SK-N-SH (cell line): ENCODE data around the gene PLXNA4. TPM values are rescaled to one million over a fixed set of nuclear protein-coding genes. Genes with fewer than 3 reads are reported as not detected.

Source experiments
- CTCF ChIA-PET: fragments of 300-600, 350-600 bp; formaldehyde crosslinking; extraction: SDS; loops from one replicate; lab custom pipeline; 2021; lab: Yijun Ruan, JAX
- POLR2A ChIA-PET: fragments of 350-600 bp; sonication (Branson Sonifier 250); formaldehyde crosslinking; extraction: SDS; loops from one replicate; lab custom pipeline; 2020; ENCODE audit warnings: antibody characterized with exemption, inconsistent platforms; lab: Yijun Ruan, JAX
- DNase-seq: peaks from one replicate; pipeline ENCODE4 v3.0.0; 2012
- H2AFZ ChIP-seq: fragments of 200-600 bp; sonication (generic); 2 replicates; pipeline ENCODE4 v1.8.1; 2016; ENCODE audit warnings: antibody characterized with exemption, mild to moderate bottlenecking, low read depth
- H3F3A ChIP-seq: fragments of 200-600 bp; sonication (generic); replicated peaks from 2 replicates; pipeline ENCODE3; 2016; ENCODE audit warnings: antibody characterized with exemption, mild to moderate bottlenecking; ENCODE audit not compliant: insufficient read depth
- H3K27ac ChIP-seq, 2 experiments: fragments of 200-500 bp in 1 of 2; fragments of 200-600 bp in 1 of 2; sonication (Bioruptor generic) in 1 of 2; sonication (generic), shearing (Covaris generic) in 1 of 2; 2 replicates each; pipeline versions ENCODE4 v1.5.1 to v1.6.1; 2014 to 2016; ENCODE audit warnings: low read depth in 2 of 2, inconsistent platforms in 1 of 2, low read length in 1 of 2, mild to moderate bottlenecking in 1 of 2, mixed read lengths in 1 of 2
- H3K27me3 ChIP-seq: fragments of 200-600 bp; sonication (generic), shearing (Covaris generic); 2 replicates; pipeline ENCODE4 v1.6.1; 2016; ENCODE audit warnings: mixed run types; ENCODE audit not compliant: insufficient read depth
- H3K36me3 ChIP-seq, 2 experiments: fragments of 200-500 bp in 1 of 2; fragments of 200-600 bp in 1 of 2; sonication (Bioruptor generic) in 1 of 2; sonication (generic) in 1 of 2; replicated peaks in 1 of 2; 2 replicates each; pipeline versions ENCODE3 to v1.5.1; 2014 to 2016; ENCODE audit warnings: low read length in 1 of 2, mild to moderate bottlenecking in 1 of 2; ENCODE audit not compliant: insufficient read depth in 2 of 2, control insufficient read depth in 1 of 2
- H3K4me1 ChIP-seq, 2 experiments: fragments of 200-500 bp in 1 of 2; fragments of 200-600 bp in 1 of 2; sonication (Bioruptor generic) in 1 of 2; sonication (generic), shearing (Covaris generic) in 1 of 2; 2 replicates each; pipeline versions ENCODE4 v1.5.1 to v1.6.1; 2014 to 2016; ENCODE audit warnings: low read depth in 1 of 2, low read length in 1 of 2, mixed run types in 1 of 2; ENCODE audit not compliant: insufficient read depth in 2 of 2, control insufficient read depth in 1 of 2
- H3K4me2 ChIP-seq: fragments of 200-600 bp; sonication (generic), shearing (Covaris generic); 2 replicates; pipeline ENCODE4 v1.6.1; 2017; ENCODE audit warnings: mixed run types
- H3K4me3 ChIP-seq, 2 experiments: fragments of 200-500 bp in 1 of 2; fragments of 200-600 bp in 1 of 2; sonication (Bioruptor generic) in 1 of 2; sonication (generic), shearing (Covaris generic) in 1 of 2; 2 replicates each; pipeline versions ENCODE4 v1.5.1 to v1.8.1; 2014 to 2016; ENCODE audit warnings: low read depth in 2 of 2, inconsistent platforms in 1 of 2, low read length in 1 of 2, mild to moderate bottlenecking in 1 of 2, mixed read lengths in 1 of 2, moderate library complexity in 1 of 2
- H3K79me2 ChIP-seq: fragments of 200-600 bp; sonication (generic); 2 replicates; pipeline ENCODE4 v1.8.1; 2017; ENCODE audit warnings: mild to moderate bottlenecking; ENCODE audit not compliant: insufficient read depth
- H3K9ac ChIP-seq: fragments of 200-600 bp; sonication (generic); 2 replicates; pipeline ENCODE4 v1.6.1; 2017; ENCODE audit warnings: mixed run types
- H3K9me2 ChIP-seq: fragments of 200-600 bp; sonication (generic); 2 replicates; pipeline ENCODE4 v1.6.1; 2017; ENCODE audit warnings: mixed run types
- H3K9me3 ChIP-seq: fragments of 200-600 bp; sonication (generic); 2 replicates; pipeline ENCODE4 v1.6.1; 2017; ENCODE audit warnings: mixed run types, mild to moderate bottlenecking, moderate library complexity
- H4K20me1 ChIP-seq: fragments of 200-600 bp; sonication (generic); 2 replicates; pipeline ENCODE4 v1.6.1; 2017; ENCODE audit warnings: mild to moderate bottlenecking, mixed run types; ENCODE audit not compliant: insufficient read depth
- CHD2 ChIP-seq: fragments of 150-350 bp; IDR thresholded peaks from 2 replicates; pipeline ENCODE4 v1.6.1; 2018; ENCODE audit warnings: low read length; ENCODE audit not compliant: partially characterized antibody
- ELF1 ChIP-seq: IDR thresholded peaks from 2 replicates; pipeline ENCODE4 v1.4.0; 2012
- FOXJ3 ChIP-seq: sonication (generic); formaldehyde crosslinking; IDR thresholded peaks from 2 replicates; pipeline ENCODE4 v1.5.1; 2020; ENCODE audit warnings: mild to moderate bottlenecking, missing genetic modification reagents
- GABPA ChIP-seq: IDR thresholded peaks from 2 replicates; pipeline ENCODE4 v1.4.0; 2012; ENCODE audit warnings: low read depth, mild to moderate bottlenecking
- GATA2 ChIP-seq: sonication (generic); formaldehyde crosslinking; IDR thresholded peaks from 2 replicates; pipeline ENCODE4 v1.5.0; 2020; ENCODE audit warnings: mild to moderate bottlenecking, missing genetic modification reagents
- JUND ChIP-seq: IDR thresholded peaks from 2 replicates; pipeline ENCODE4 v1.4.0; 2012
- MEF2A ChIP-seq: IDR thresholded peaks from 2 replicates; pipeline ENCODE4 v1.4.0; 2012; ENCODE audit warnings: low read depth, borderline replicate concordance
- MXI1 ChIP-seq: IDR thresholded peaks from 2 replicates; pipeline ENCODE4 v1.6.1; 2012; ENCODE audit warnings: mild to moderate bottlenecking, low read depth, low read length, improper control_type of control experiment
- NFIC ChIP-seq: IDR thresholded peaks from 2 replicates; pipeline ENCODE4 v1.4.0; 2012; ENCODE audit warnings: borderline replicate concordance
- NRF1 ChIP-seq: IDR thresholded peaks from 2 replicates; pipeline ENCODE4 v1.6.1; 2012; ENCODE audit warnings: low read depth, mild to moderate bottlenecking, low read length
- POLR2AphosphoS5 ChIP-seq: IDR thresholded peaks from 2 replicates; pipeline ENCODE4 v1.6.1; 2012; ENCODE audit warnings: low read depth, low read length
- RAD21 ChIP-seq: IDR thresholded peaks from 2 replicates; pipeline ENCODE4 v1.6.1; 2012; ENCODE audit warnings: mild to moderate bottlenecking, low read length
- RCOR1 ChIP-seq: fragments of 150-350 bp; IDR thresholded peaks from 2 replicates; pipeline ENCODE4 v1.6.1; 2017; ENCODE audit warnings: antibody characterized with exemption, low read length
- SIN3A ChIP-seq: IDR thresholded peaks from 2 replicates; pipeline ENCODE4 v1.6.1; 2012; ENCODE audit warnings: low read depth, mild to moderate bottlenecking, low read length, moderate library complexity, borderline replicate concordance
- TAF1 ChIP-seq: IDR thresholded peaks from 2 replicates; pipeline ENCODE4 v1.6.1; 2012; ENCODE audit warnings: low read depth, mild to moderate bottlenecking, low read length, moderate library complexity, borderline replicate concordance
- TCF12 ChIP-seq: IDR thresholded peaks from 2 replicates; pipeline ENCODE4 v1.4.0; 2012
- TEAD4 ChIP-seq: IDR thresholded peaks from 2 replicates; pipeline ENCODE4 v1.4.0; 2012; ENCODE audit warnings: mild to moderate bottlenecking, borderline replicate concordance; ENCODE audit not compliant: insufficient read depth
- YY1 ChIP-seq: IDR thresholded peaks from 2 replicates; pipeline ENCODE4 v1.4.0; 2012; ENCODE audit warnings: low read depth, mild to moderate bottlenecking
- WGBS: methylation state at CpG from one replicate; pipeline ENCODE4 v1.1.6; 2017; ENCODE audit warnings: low lambda C conversion rate; 5-methylcytosine and 5-hydroxymethylcytosine counted together
- polyA plus RNA-seq, 3 experiments: library from polyadenylated mRNA; depleted of rRNA; stranded (reverse); fragments of >200 nt; gene quantifications; 2 replicates each; pipeline ENCODE4 v1.2.3, GENCODE V29; 2012
- TF ChIP-seq, protein P1 (sequence below): IDR thresholded peaks from 2 replicates; pipeline ENCODE4 v1.6.1; 2012; ENCODE audit warnings: mild to moderate bottlenecking, low read depth, low read length, moderate library complexity
- TF ChIP-seq, protein P2 (sequence below): fragments of 150-350 bp; IDR thresholded peaks from 2 replicates; pipeline ENCODE4 v1.6.1; 2016; ENCODE audit warnings: mild to moderate bottlenecking, low read depth, low read length
- TF ChIP-seq, protein P3 (sequence below): fragments of 150-350 bp; IDR thresholded peaks from 2 replicates; pipeline ENCODE4 v1.6.1; 2017; ENCODE audit warnings: antibody characterized with exemption, low read length, low read depth, borderline replicate concordance
- TF ChIP-seq, protein P4 (sequence below): fragments of 200-600 bp; sonication (generic); IDR thresholded peaks from 2 replicates; pipeline ENCODE4 v1.6.1; 2017; ENCODE audit warnings: antibody characterized with exemption, mild to moderate bottlenecking, moderate library complexity

Gene PLXNA4
- polyA plus RNA-seq, 1 of the 3 experiments (the other 2 are of a cell fraction): 2.4 TPM

DNA sequence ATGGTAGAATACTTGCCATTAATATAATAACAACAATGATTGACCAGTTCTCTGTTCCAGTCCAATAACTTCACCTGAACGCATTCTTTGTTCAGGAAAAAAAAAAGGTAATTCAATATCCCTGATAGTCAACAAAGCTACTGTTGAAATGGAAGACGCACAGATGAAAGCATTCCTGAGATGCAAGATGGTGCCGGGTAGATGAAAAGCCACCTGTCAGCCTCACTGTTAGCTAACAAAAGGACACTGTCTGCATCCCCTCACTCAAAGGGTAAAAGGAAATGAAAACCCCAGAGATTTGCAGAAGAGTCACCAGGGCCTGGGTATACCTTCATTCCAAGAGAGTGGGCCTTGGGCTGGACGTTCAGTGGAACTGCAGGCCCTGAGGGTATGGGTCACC lies 357.4 kb downstream of the PLXNA4 start:
- ChIA-PET POLR2A (no interaction called here), CTCF (interaction anchor here (0.8 to 1.5 kb wide), 2 partner anchors 14 to 21 kb away, joined by 3 to 6 read pairs; no protein-coding TSS in a partner anchor)
- Histone ChIP-seq H3K9me3 (no peaks in the 10 kb centered on the region), H3K79me2 (no peaks in the 10 kb centered on the region), H3K27me3 (no peaks in the 10 kb centered on the region), H3K4me2 (no peak overlapping the region), H3F3A (no peaks in the 10 kb centered on the region), H2AFZ (no peak overlapping the region), H3K36me3 (no peaks in the 10 kb centered on the region), H3K9ac (no peak overlapping the region), H3K27ac (no peak overlapping the region), H3K9me2 (no peaks in the 10 kb centered on the region), H3K4me1 (no peaks in the 10 kb centered on the region; a peak in 1 of 4 replicates), H3K4me3 (no peak overlapping the region), H4K20me1 (no peaks in the 10 kb centered on the region)
- no peak for DNase-seq
- WGBS: 85% methylated on average over 4 of the region's 4 CpGs
- TF ChIP-seq RAD21 (no peak), CHD2 (no peak), MEF2A (no peak), NRF1 (no peak), YY1 (no peak), TAF1 (no peak), RCOR1 (no peak), FOXJ3 (no peak), MXI1 (no peak), ELF1 (no peak)
- TF ChIP-seq, protein P1, sequence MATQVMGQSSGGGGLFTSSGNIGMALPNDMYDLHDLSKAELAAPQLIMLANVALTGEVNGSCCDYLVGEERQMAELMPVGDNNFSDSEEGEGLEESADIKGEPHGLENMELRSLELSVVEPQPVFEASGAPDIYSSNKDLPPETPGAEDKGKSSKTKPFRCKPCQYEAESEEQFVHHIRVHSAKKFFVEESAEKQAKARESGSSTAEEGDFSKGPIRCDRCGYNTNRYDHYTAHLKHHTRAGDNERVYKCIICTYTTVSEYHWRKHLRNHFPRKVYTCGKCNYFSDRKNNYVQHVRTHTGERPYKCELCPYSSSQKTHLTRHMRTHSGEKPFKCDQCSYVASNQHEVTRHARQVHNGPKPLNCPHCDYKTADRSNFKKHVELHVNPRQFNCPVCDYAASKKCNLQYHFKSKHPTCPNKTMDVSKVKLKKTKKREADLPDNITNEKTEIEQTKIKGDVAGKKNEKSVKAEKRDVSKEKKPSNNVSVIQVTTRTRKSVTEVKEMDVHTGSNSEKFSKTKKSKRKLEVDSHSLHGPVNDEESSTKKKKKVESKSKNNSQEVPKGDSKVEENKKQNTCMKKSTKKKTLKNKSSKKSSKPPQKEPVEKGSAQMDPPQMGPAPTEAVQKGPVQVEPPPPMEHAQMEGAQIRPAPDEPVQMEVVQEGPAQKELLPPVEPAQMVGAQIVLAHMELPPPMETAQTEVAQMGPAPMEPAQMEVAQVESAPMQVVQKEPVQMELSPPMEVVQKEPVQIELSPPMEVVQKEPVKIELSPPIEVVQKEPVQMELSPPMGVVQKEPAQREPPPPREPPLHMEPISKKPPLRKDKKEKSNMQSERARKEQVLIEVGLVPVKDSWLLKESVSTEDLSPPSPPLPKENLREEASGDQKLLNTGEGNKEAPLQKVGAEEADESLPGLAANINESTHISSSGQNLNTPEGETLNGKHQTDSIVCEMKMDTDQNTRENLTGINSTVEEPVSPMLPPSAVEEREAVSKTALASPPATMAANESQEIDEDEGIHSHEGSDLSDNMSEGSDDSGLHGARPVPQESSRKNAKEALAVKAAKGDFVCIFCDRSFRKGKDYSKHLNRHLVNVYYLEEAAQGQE: no peak
- TF ChIP-seq, protein P2, sequence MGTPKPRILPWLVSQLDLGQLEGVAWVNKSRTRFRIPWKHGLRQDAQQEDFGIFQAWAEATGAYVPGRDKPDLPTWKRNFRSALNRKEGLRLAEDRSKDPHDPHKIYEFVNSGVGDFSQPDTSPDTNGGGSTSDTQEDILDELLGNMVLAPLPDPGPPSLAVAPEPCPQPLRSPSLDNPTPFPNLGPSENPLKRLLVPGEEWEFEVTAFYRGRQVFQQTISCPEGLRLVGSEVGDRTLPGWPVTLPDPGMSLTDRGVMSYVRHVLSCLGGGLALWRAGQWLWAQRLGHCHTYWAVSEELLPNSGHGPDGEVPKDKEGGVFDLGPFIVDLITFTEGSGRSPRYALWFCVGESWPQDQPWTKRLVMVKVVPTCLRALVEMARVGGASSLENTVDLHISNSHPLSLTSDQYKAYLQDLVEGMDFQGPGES: no peak

DNA sequence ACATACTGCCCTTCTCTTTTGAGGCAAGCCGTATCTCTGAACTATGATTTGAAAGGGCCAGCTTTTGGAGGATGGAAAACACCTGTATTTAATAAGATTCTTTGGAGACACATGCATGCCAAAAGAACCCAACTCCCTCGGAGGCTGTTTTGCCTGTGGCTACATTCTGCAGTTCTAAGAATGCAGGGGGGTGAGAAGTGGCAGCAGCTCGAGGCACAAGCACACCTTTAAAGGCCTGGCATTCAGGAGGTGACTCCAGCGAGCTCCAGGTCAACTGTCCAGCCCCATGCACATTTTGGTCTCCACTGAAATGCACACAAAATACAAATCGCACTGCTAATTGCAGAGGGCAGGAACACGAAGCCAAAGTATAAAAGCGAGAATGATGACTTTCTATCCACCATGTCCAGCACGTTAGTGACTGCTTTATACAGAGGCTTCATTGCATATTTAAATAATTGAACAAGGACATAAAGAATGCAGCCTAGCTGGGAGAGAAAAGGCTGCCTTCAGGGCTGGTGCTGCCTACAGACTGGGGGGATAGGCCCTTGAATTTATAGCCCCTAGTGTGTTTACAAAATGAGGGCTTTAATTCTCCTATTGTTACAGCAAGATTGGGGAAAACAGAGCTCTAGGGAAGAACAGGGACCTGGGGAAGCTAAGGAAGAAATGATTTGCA lies 359.3 kb downstream of the PLXNA4 start:
- no peak for DNase-seq
- no peaks in the 10 kb centered on the region for H3K9me3 ChIP-seq
- no peaks in the 10 kb centered on the region for H3K36me3 ChIP-seq
- H3K9ac ChIP-seq: no peak overlapping the region
- 64% methylated on average over 8 of the region's 8 CpGs for WGBS
- no peaks in the 10 kb centered on the region for H3K79me2 ChIP-seq
- H2AFZ ChIP-seq: no peak overlapping the region
- CTCF ChIA-PET: interaction anchor here (0.8 to 1.0 kb wide), 2 partner anchors 13 to 32 kb away, joined by 3 to 4 read pairs; no protein-coding TSS in a partner anchor
- H3K27ac ChIP-seq: no peak overlapping the region
- no peaks in the 10 kb centered on the region for H3F3A ChIP-seq
- H3K4me1 ChIP-seq: no peaks in the 10 kb centered on the region; a peak in 1 of 4 replicates
- H3K4me3 ChIP-seq: no peak overlapping the region
- POLR2A ChIA-PET: interaction anchor here (1.2 kb wide), 1 partner anchor 8 kb away, joined by 3 read pairs; no protein-coding TSS in a partner anchor
- H3K27me3 ChIP-seq: no peaks in the 10 kb centered on the region
- H3K4me2 ChIP-seq: no peak overlapping the region
- no peaks in the 10 kb centered on the region for H4K20me1 ChIP-seq
- no peaks in the 10 kb centered on the region for H3K9me2 ChIP-seq
- TF ChIP-seq MXI1 (no peak), MEF2A (no peak), YY1 (no peak), GATA2 (no peak), TCF12 (no peak), NFIC (no peak), JUND (no peak), TEAD4 (no peak), POLR2AphosphoS5 (no peak), SIN3A (no peak), GABPA (no peak)
- TF ChIP-seq, protein P3, sequence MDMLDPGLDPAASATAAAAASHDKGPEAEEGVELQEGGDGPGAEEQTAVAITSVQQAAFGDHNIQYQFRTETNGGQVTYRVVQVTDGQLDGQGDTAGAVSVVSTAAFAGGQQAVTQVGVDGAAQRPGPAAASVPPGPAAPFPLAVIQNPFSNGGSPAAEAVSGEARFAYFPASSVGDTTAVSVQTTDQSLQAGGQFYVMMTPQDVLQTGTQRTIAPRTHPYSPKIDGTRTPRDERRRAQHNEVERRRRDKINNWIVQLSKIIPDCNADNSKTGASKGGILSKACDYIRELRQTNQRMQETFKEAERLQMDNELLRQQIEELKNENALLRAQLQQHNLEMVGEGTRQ: no peak
- TF ChIP-seq, protein P4, sequence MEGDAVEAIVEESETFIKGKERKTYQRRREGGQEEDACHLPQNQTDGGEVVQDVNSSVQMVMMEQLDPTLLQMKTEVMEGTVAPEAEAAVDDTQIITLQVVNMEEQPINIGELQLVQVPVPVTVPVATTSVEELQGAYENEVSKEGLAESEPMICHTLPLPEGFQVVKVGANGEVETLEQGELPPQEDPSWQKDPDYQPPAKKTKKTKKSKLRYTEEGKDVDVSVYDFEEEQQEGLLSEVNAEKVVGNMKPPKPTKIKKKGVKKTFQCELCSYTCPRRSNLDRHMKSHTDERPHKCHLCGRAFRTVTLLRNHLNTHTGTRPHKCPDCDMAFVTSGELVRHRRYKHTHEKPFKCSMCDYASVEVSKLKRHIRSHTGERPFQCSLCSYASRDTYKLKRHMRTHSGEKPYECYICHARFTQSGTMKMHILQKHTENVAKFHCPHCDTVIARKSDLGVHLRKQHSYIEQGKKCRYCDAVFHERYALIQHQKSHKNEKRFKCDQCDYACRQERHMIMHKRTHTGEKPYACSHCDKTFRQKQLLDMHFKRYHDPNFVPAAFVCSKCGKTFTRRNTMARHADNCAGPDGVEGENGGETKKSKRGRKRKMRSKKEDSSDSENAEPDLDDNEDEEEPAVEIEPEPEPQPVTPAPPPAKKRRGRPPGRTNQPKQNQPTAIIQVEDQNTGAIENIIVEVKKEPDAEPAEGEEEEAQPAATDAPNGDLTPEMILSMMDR: no peak
